ENCODE data around the gene ALDH3A2.

ALDH3A2 gene

GRCh38 chr17:19630035-19630434 is 18.5 kb upstream of the ALDH3A2 start:
- Histone ChIP-seq H3K9me3 (ENCODE audit: control insufficient read depth, low read length) (no peaks in the 10 kb centered on the region), H3K27me3 (ENCODE audit: control insufficient read depth, insufficient read depth, low read length, poor library complexity, severe bottlenecking) (no peaks in the 10 kb centered on the region), H3K4me3 (ENCODE audit: insufficient read depth, low read depth, low read length) (no peak overlapping the region), H3K36me3 (ENCODE audit: control insufficient read depth, insufficient read depth, low read length) (no peaks in the 10 kb centered on the region), H3K4me1 (ENCODE audit: control insufficient read depth, insufficient read depth, low read length) (no peaks in the 10 kb centered on the region), H3K27ac (ENCODE audit: insufficient read depth, low read depth, low read length, poor library complexity, severe bottlenecking) (no peak overlapping the region)
- 90 to 91% methylated on average over 4 of the region's 4 CpGs for WGBS, 2 experiments

GRCh38 chr17:19630661-19631060 is 17.9 kb upstream of the ALDH3A2 start:
- Histone ChIP-seq H3K27ac (ENCODE audit: insufficient read depth, low read depth, low read length, poor library complexity, severe bottlenecking) (no peak overlapping the region), H3K4me3 (ENCODE audit: insufficient read depth, low read depth, low read length) (no peak overlapping the region), H3K27me3 (ENCODE audit: control insufficient read depth, insufficient read depth, low read length, poor library complexity, severe bottlenecking) (no peaks in the 10 kb centered on the region), H3K36me3 (ENCODE audit: control insufficient read depth, insufficient read depth, low read length) (no peaks in the 10 kb centered on the region), H3K9me3 (ENCODE audit: control insufficient read depth, low read length) (no peaks in the 10 kb centered on the region), H3K4me1 (ENCODE audit: control insufficient read depth, insufficient read depth, low read length) (no peaks in the 10 kb centered on the region)
- 78 to 100% methylated on average over 1 of the region's 1 CpG for WGBS, 2 experiments

- Histone ChIP-seq H3K9me3 (ENCODE audit: control insufficient read depth, low read length) (no peaks in the 10 kb centered on the region), H3K27me3 (ENCODE audit: control insufficient read depth, insufficient read depth, low read length, poor library complexity, severe bottlenecking) (no peaks in the 10 kb centered on the region), H3K4me3 (ENCODE audit: insufficient read depth, low read depth, low read length) (no peak overlapping the region), H3K27ac (ENCODE audit: insufficient read depth, low read depth, low read length, poor library complexity, severe bottlenecking) (no peak overlapping the region), H3K4me1 (ENCODE audit: control insufficient read depth, insufficient read depth, low read length) (no peaks in the 10 kb centered on the region), H3K36me3 (ENCODE audit: control insufficient read depth, insufficient read depth, low read length) (no peaks in the 10 kb centered on the region)
- WGBS, 2 experiments, result 95% methylated on average over 2 of the region's 2 CpGs
These were observed 16.6 kb upstream of the ALDH3A2 start for GRCh38 chr17:19631905-19632304.

GRCh38 chr17:19641687-19642372 is 6.7 kb upstream of the ALDH3A2 start:
- Histone ChIP-seq H3K27ac (ENCODE audit: insufficient read depth, low read depth, low read length, poor library complexity, severe bottlenecking) (no peak overlapping the region), H3K36me3 (ENCODE audit: control insufficient read depth, insufficient read depth, low read length) (no peaks in the 10 kb centered on the region), H3K9me3 (ENCODE audit: control insufficient read depth, low read length) (no peaks in the 10 kb centered on the region), H3K27me3 (ENCODE audit: control insufficient read depth, insufficient read depth, low read length, poor library complexity, severe bottlenecking) (no peaks in the 10 kb centered on the region), H3K4me1 (ENCODE audit: control insufficient read depth, insufficient read depth, low read length) (no peaks in the 10 kb centered on the region), H3K4me3 (ENCODE audit: insufficient read depth, low read depth, low read length) (no peak overlapping the region)
- WGBS, 2 experiments, result 94 to 98% methylated on average over 3 to 4 of the region's 4 CpGs

- no peak overlapping the region for H3K27ac ChIP-seq (ENCODE audit: insufficient read depth, low read depth, low read length, poor library complexity, severe bottlenecking)
- no peak overlapping the region for H3K4me3 ChIP-seq (ENCODE audit: insufficient read depth, low read depth, low read length)
- no peaks in the 10 kb centered on the region for H3K9me3 ChIP-seq (ENCODE audit: control insufficient read depth, low read length)
- peaks cover 2% of the 10 kb centered on the region for H3K4me1 ChIP-seq (ENCODE audit: control insufficient read depth, insufficient read depth, low read length)
- H3K27me3 ChIP-seq (ENCODE audit: control insufficient read depth, insufficient read depth, low read length, poor library complexity, severe bottlenecking), result peaks cover 5% of the 10 kb centered on the region
- 49 to 63% methylated on average over 3 to 5 of the region's 5 CpGs for WGBS, 2 experiments
- H3K36me3 ChIP-seq (ENCODE audit: control insufficient read depth, insufficient read depth, low read length), result no peaks in the 10 kb centered on the region
These were observed 6.1 kb upstream of the ALDH3A2 start for GRCh38 chr17:19642373-19642893.

GRCh38 chr17:19644493-19645210 is 3.9 kb upstream of the ALDH3A2 start:
- H3K4me1 ChIP-seq (ENCODE audit: control insufficient read depth, insufficient read depth, low read length), result peaks cover 5% of the 10 kb centered on the region
- H3K27ac ChIP-seq (ENCODE audit: insufficient read depth, low read depth, low read length, poor library complexity, severe bottlenecking), result no peak overlapping the region
- no peaks in the 10 kb centered on the region for H3K9me3 ChIP-seq (ENCODE audit: control insufficient read depth, low read length)
- H3K36me3 ChIP-seq (ENCODE audit: control insufficient read depth, insufficient read depth, low read length), result no peaks in the 10 kb centered on the region
- WGBS, 2 experiments, result 91% methylated on average over 5 of the region's 5 CpGs
- H3K4me3 ChIP-seq (ENCODE audit: insufficient read depth, low read depth, low read length), result no peak overlapping the region
- H3K27me3 ChIP-seq (ENCODE audit: control insufficient read depth, insufficient read depth, low read length, poor library complexity, severe bottlenecking), result peaks cover 5% of the 10 kb centered on the region

- Histone ChIP-seq H3K4me3 (ENCODE audit: insufficient read depth, low read depth, low read length) (no peak overlapping the region), H3K27ac (ENCODE audit: insufficient read depth, low read depth, low read length, poor library complexity, severe bottlenecking) (no peak overlapping the region), H3K9me3 (ENCODE audit: control insufficient read depth, low read length) (no peaks in the 10 kb centered on the region), H3K4me1 (ENCODE audit: control insufficient read depth, insufficient read depth, low read length) (peaks cover 5% of the 10 kb centered on the region), H3K27me3 (ENCODE audit: control insufficient read depth, insufficient read depth, low read length, poor library complexity, severe bottlenecking) (peaks cover 5% of the 10 kb centered on the region), H3K36me3 (ENCODE audit: control insufficient read depth, insufficient read depth, low read length) (no peaks in the 10 kb centered on the region)
- 32% methylated on average over 4 of the region's 4 CpGs for WGBS, 2 experiments
These were observed 2.8 kb upstream of the ALDH3A2 start for GRCh38 chr17:19645734-19646201.

- H3K27me3 ChIP-seq (ENCODE audit: control insufficient read depth, insufficient read depth, low read length, poor library complexity, severe bottlenecking), result peaks cover 5% of the 10 kb centered on the region
- H3K4me1 ChIP-seq (ENCODE audit: control insufficient read depth, insufficient read depth, low read length), result peaks cover 5% of the 10 kb centered on the region
- H3K9me3 ChIP-seq (ENCODE audit: control insufficient read depth, low read length), result no peaks in the 10 kb centered on the region
- no peaks in the 10 kb centered on the region for H3K36me3 ChIP-seq (ENCODE audit: control insufficient read depth, insufficient read depth, low read length)
- WGBS, 2 experiments, result 39 to 60% methylated on average over 4 of the region's 4 CpGs
- no peak overlapping the region for H3K27ac ChIP-seq (ENCODE audit: insufficient read depth, low read depth, low read length, poor library complexity, severe bottlenecking)
- H3K4me3 ChIP-seq (ENCODE audit: insufficient read depth, low read depth, low read length), result no peak overlapping the region
These were observed 1.5 kb upstream of the ALDH3A2 start for GRCh38 chr17:19646788-19647696.

- H3K36me3 ChIP-seq (ENCODE audit: control insufficient read depth, insufficient read depth, low read length), result peaks cover 5% of the 10 kb centered on the region
- no peaks in the 10 kb centered on the region for H3K9me3 ChIP-seq (ENCODE audit: control insufficient read depth, low read length)
- H3K27me3 ChIP-seq (ENCODE audit: control insufficient read depth, insufficient read depth, low read length, poor library complexity, severe bottlenecking), result peaks cover 5% of the 10 kb centered on the region
- peaks cover 5% of the 10 kb centered on the region for H3K4me1 ChIP-seq (ENCODE audit: control insufficient read depth, insufficient read depth, low read length)
- peak overlapping the region; percentile 75 for H3K4me3 ChIP-seq (ENCODE audit: insufficient read depth, low read depth, low read length)
- H3K27ac ChIP-seq (ENCODE audit: insufficient read depth, low read depth, low read length, poor library complexity, severe bottlenecking), result peak overlapping the region; percentile 0
- 2% methylated on average over 36 to 37 of the region's 37 CpGs for WGBS, 2 experiments
These were observed 665 bp upstream of the ALDH3A2 start for GRCh38 chr17:19647697-19648474.
